ENCODE results near the gene N4BP2.

The N4BP2 gene

GRCh38 chr4:40150932-40151331 lies 94.3 kb downstream of the N4BP2 start:
- no peak for DNase-seq (ENCODE audit: low read depth)
- TF ChIP-seq, protein P1, sequence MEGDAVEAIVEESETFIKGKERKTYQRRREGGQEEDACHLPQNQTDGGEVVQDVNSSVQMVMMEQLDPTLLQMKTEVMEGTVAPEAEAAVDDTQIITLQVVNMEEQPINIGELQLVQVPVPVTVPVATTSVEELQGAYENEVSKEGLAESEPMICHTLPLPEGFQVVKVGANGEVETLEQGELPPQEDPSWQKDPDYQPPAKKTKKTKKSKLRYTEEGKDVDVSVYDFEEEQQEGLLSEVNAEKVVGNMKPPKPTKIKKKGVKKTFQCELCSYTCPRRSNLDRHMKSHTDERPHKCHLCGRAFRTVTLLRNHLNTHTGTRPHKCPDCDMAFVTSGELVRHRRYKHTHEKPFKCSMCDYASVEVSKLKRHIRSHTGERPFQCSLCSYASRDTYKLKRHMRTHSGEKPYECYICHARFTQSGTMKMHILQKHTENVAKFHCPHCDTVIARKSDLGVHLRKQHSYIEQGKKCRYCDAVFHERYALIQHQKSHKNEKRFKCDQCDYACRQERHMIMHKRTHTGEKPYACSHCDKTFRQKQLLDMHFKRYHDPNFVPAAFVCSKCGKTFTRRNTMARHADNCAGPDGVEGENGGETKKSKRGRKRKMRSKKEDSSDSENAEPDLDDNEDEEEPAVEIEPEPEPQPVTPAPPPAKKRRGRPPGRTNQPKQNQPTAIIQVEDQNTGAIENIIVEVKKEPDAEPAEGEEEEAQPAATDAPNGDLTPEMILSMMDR (IDR thresholded peaks at IDR 0.05; ENCODE audit: low read length, missing control alignments): no peak

GRCh38 chr4:40152637-40153036 lies 96.0 kb downstream of the N4BP2 start:
- TF ChIP-seq, protein P1 (IDR thresholded peaks at IDR 0.05; ENCODE audit: low read length, missing control alignments): no peak
- no peak for DNase-seq (ENCODE audit: low read depth)
- no peak overlapping the region for H3K4me3 ChIP-seq (replicated peaks; ENCODE audit: low read depth, low read length)

More at GRCh38 chr4:40150932-40151331, 94.3 kb downstream of the N4BP2 start:
- H3K4me3 ChIP-seq (replicated peaks; ENCODE audit: low read depth, low read length): no peak overlapping the region

- H3K4me3 ChIP-seq (replicated peaks; ENCODE audit: low read depth, low read length): no peak overlapping the region
- DNase-seq (ENCODE audit: low read depth): no peak
- TF ChIP-seq, protein P1 (IDR thresholded peaks at IDR 0.05; ENCODE audit: low read length, missing control alignments): no peak
Observed at GRCh38 chr4:40157436-40157835, 100.8 kb downstream of the N4BP2 start.

GRCh38 chr4:40160258-40160657 lies 103.6 kb downstream of the N4BP2 start:
- no peak for DNase-seq (ENCODE audit: low read depth)
- TF ChIP-seq, protein P1 (IDR thresholded peaks at IDR 0.05; ENCODE audit: low read length, missing control alignments): no peak
- H3K4me3 ChIP-seq (replicated peaks; ENCODE audit: low read depth, low read length): no peak overlapping the region

- no peak overlapping the region for H3K4me3 ChIP-seq (replicated peaks; ENCODE audit: low read depth, low read length)
- TF ChIP-seq, protein P1 (IDR thresholded peaks at IDR 0.05; ENCODE audit: low read length, missing control alignments): no peak
- DNase-seq (ENCODE audit: low read depth): no peak
Observed at GRCh38 chr4:40164459-40164858, 107.8 kb downstream of the N4BP2 start.

- H3K4me3 ChIP-seq (replicated peaks; ENCODE audit: low read depth, low read length): no peak overlapping the region
- TF ChIP-seq, protein P1 (IDR thresholded peaks at IDR 0.05; ENCODE audit: low read length, missing control alignments): no peak
- peak; percentile 75 for DNase-seq (ENCODE audit: low read depth)
Observed at GRCh38 chr4:40165916-40166315, 109.3 kb downstream of the N4BP2 start.

DNA sequence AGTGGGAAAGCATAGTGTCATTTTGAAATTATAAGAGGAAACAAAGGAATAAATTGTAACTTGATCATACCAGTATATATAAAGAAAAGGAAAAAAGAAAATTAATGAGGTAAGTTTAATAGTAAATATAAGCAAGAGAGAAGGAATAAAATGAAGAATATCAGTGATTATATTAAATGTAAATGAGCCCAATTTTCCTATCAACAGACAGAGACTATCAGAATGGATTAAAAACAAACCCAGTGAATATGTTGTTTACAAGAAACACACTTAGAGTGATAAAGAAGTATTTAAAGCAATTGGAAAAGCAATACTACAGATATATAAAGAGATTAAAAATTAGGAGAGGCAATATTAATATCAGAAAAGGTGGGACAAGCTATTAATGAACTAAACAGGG lies 111.4 kb downstream of the N4BP2 start:
- DNase-seq (ENCODE audit: low read depth): no peak
- TF ChIP-seq, protein P1 (IDR thresholded peaks at IDR 0.05; ENCODE audit: low read length, missing control alignments): no peak
- H3K4me3 ChIP-seq (replicated peaks; ENCODE audit: low read depth, low read length): no peak overlapping the region
